ENCODE data around the gene ELMO3.

Gene ELMO3

DNA sequence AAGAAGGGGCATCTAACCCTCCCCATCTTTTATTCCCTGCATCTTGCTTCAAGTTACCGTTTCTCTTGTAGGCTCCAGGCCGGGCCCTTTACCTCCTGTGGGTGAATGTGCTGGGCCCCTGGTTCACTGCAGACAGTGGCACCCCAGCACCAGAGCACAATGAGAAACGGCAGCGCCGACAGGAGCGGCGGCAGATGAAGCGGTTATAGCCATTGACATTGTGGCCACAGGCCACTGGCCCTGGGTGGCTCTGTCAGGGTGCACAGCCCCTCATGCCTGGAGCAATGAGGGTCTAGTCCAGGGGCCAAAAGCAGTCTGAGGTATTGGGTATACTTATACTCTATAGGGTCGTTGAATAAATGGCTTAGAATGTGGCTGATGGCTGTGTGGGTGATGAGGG is 30.0 kb downstream of the ELMO3 start:
- no peak for ATAC-seq
- TF ChIP-seq ZNF8 (CRISPR knock-in tag; IDR thresholded peaks at IDR 0.05) = no peak
- no peak for TF ChIP-seq BACH2 (CRISPR knock-in tag; IDR thresholded peaks at IDR 0.05; ENCODE audit: borderline replicate concordance)
- TF ChIP-seq, protein P1, sequence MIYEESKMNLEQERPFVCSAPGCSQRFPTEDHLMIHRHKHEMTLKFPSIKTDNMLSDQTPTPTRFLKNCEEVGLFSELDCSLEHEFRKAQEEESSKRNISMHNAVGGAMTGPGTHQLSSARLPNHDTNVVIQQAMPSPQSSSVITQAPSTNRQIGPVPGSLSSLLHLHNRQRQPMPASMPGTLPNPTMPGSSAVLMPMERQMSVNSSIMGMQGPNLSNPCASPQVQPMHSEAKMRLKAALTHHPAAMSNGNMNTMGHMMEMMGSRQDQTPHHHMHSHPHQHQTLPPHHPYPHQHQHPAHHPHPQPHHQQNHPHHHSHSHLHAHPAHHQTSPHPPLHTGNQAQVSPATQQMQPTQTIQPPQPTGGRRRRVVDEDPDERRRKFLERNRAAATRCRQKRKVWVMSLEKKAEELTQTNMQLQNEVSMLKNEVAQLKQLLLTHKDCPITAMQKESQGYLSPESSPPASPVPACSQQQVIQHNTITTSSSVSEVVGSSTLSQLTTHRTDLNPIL (CRISPR knock-in tag; IDR thresholded peaks at IDR 0.05; ENCODE audit: low read depth) = no peak
- no peak for TF ChIP-seq CSDC2 (CRISPR knock-in tag; IDR thresholded peaks at IDR 0.05)
- TF ChIP-seq ZNF565 (CRISPR knock-in tag; conservative IDR thresholded peaks at IDR 0.05; ENCODE audit: low read depth) = no peak
- TF ChIP-seq, protein P2, sequence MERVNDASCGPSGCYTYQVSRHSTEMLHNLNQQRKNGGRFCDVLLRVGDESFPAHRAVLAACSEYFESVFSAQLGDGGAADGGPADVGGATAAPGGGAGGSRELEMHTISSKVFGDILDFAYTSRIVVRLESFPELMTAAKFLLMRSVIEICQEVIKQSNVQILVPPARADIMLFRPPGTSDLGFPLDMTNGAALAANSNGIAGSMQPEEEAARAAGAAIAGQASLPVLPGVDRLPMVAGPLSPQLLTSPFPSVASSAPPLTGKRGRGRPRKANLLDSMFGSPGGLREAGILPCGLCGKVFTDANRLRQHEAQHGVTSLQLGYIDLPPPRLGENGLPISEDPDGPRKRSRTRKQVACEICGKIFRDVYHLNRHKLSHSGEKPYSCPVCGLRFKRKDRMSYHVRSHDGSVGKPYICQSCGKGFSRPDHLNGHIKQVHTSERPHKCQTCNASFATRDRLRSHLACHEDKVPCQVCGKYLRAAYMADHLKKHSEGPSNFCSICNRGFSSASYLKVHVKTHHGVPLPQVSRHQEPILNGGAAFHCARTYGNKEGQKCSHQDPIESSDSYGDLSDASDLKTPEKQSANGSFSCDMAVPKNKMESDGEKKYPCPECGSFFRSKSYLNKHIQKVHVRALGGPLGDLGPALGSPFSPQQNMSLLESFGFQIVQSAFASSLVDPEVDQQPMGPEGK (CRISPR knock-in tag; IDR thresholded peaks at IDR 0.05; ENCODE audit: borderline replicate concordance) = no peak

DNA sequence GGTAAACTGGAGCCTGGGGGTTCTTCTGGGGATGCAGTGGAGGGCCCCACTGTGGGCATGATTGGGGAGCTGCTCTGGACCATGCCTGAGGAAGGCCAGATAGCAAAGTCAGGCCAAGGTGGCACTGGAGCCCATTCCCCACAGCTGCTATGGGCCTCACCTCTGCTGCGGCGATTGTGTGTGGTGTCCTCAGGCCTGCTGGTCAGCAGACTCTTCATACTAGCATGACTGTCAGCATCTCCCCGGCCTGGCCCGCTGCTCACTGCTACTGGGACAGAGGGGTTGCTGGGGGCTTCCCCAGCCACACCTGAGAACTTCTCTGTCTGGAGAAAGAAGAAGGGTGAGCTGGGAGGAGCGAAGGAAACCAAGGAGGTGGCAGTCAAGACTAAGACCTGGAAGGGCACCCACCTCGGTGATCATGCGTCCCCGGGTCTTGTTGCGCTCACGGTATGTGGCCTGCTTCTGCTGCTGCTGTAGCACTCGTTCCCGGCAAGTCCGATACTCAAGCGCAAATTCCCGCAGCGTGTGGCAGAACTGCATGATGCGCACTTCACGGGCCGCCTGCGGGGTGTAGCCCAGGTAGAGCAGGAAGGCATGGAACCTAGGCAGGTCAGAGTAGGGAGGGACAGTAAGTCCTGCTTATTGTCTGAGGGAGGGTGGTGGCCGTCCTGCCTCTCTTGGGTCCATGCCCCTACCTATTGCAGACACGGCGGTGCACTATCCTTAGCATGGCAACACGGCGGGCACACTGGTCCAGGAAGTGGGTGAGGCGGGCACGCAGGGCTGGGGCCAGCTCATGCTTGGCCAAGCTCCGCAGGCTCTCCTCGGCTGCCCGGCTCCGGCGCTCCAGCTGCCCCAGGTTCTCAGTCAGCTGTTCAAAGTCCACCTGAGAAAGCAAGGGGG is 31.2 kb downstream of the ELMO3 start:
- ATAC-seq = no peak
- TF ChIP-seq RARB (CRISPR knock-in tag; IDR thresholded peaks at IDR 0.05) (no peak), ARNTL (CRISPR knock-in tag; IDR thresholded peaks at IDR 0.05; ENCODE audit: borderline replicate concordance, low read depth) (no peak), SNAI2 (CRISPR knock-in tag; IDR thresholded peaks at IDR 0.05) (no peak), ISL1 (CRISPR knock-in tag; IDR thresholded peaks at IDR 0.05) (no peak), ZFP3 (CRISPR knock-in tag; IDR thresholded peaks at IDR 0.05) (no peak), ESRRG (CRISPR knock-in tag; IDR thresholded peaks at IDR 0.05) (no peak), BACH2 (CRISPR knock-in tag; IDR thresholded peaks at IDR 0.05; ENCODE audit: borderline replicate concordance) (no peak), PPARA (CRISPR knock-in tag; IDR thresholded peaks at IDR 0.05; ENCODE audit: borderline replicate concordance) (no peak), OSR1 (CRISPR knock-in tag; IDR thresholded peaks at IDR 0.05) (no peak), ZNF8 (CRISPR knock-in tag; IDR thresholded peaks at IDR 0.05) (no peak), GLIS3 (CRISPR knock-in tag; IDR thresholded peaks at IDR 0.05) (no peak), ZC3H10 (CRISPR knock-in tag; IDR thresholded peaks at IDR 0.05) (no peak), CSDC2 (CRISPR knock-in tag; IDR thresholded peaks at IDR 0.05) (no peak), TOX (CRISPR knock-in tag; IDR thresholded peaks at IDR 0.05; ENCODE audit: borderline replicate concordance) (no peak), TCF4 (CRISPR knock-in tag; IDR thresholded peaks at IDR 0.05; ENCODE audit: borderline replicate concordance) (no peak)
- TF ChIP-seq, protein P3, sequence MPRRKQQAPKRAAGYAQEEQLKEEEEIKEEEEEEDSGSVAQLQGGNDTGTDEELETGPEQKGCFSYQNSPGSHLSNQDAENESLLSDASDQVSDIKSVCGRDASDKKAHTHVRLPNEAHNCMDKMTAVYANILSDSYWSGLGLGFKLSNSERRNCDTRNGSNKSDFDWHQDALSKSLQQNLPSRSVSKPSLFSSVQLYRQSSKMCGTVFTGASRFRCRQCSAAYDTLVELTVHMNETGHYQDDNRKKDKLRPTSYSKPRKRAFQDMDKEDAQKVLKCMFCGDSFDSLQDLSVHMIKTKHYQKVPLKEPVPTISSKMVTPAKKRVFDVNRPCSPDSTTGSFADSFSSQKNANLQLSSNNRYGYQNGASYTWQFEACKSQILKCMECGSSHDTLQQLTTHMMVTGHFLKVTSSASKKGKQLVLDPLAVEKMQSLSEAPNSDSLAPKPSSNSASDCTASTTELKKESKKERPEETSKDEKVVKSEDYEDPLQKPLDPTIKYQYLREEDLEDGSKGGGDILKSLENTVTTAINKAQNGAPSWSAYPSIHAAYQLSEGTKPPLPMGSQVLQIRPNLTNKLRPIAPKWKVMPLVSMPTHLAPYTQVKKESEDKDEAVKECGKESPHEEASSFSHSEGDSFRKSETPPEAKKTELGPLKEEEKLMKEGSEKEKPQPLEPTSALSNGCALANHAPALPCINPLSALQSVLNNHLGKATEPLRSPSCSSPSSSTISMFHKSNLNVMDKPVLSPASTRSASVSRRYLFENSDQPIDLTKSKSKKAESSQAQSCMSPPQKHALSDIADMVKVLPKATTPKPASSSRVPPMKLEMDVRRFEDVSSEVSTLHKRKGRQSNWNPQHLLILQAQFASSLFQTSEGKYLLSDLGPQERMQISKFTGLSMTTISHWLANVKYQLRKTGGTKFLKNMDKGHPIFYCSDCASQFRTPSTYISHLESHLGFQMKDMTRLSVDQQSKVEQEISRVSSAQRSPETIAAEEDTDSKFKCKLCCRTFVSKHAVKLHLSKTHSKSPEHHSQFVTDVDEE (CRISPR knock-in tag; IDR thresholded peaks at IDR 0.05) = no peak
- TF ChIP-seq, protein P2 (CRISPR knock-in tag; IDR thresholded peaks at IDR 0.05; ENCODE audit: borderline replicate concordance) = no peak
- TF ChIP-seq, protein P4, sequence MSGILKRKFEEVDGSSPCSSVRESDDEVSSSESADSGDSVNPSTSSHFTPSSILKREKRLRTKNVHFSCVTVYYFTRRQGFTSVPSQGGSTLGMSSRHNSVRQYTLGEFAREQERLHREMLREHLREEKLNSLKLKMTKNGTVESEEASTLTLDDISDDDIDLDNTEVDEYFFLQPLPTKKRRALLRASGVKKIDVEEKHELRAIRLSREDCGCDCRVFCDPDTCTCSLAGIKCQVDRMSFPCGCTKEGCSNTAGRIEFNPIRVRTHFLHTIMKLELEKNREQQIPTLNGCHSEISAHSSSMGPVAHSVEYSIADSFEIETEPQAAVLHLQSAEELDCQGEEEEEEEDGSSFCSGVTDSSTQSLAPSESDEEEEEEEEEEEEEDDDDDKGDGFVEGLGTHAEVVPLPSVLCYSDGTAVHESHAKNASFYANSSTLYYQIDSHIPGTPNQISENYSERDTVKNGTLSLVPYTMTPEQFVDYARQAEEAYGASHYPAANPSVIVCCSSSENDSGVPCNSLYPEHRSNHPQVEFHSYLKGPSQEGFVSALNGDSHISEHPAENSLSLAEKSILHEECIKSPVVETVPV (CRISPR knock-in tag; IDR thresholded peaks at IDR 0.05) = no peak

All from SK-N-SH treated with all-trans-retinoic acid at 6 μM for 48 hours (cell line).